GM21515 (cell line): ENCODE results near the gene POTEF.
"Not testable (repeated sequence)": the region's sequence is repeated elsewhere in the genome, so short reads cannot be mapped to it uniquely, and the experiment has no call there.

ENCODE experiments used
- ATAC-seq: cut with Tn5 transposase; IDR thresholded peaks from one replicate; pipeline ENCODE4 v1.9.1; 2021; ENCODE audit not compliant: unreplicated experiment

POTEF gene

DNA sequence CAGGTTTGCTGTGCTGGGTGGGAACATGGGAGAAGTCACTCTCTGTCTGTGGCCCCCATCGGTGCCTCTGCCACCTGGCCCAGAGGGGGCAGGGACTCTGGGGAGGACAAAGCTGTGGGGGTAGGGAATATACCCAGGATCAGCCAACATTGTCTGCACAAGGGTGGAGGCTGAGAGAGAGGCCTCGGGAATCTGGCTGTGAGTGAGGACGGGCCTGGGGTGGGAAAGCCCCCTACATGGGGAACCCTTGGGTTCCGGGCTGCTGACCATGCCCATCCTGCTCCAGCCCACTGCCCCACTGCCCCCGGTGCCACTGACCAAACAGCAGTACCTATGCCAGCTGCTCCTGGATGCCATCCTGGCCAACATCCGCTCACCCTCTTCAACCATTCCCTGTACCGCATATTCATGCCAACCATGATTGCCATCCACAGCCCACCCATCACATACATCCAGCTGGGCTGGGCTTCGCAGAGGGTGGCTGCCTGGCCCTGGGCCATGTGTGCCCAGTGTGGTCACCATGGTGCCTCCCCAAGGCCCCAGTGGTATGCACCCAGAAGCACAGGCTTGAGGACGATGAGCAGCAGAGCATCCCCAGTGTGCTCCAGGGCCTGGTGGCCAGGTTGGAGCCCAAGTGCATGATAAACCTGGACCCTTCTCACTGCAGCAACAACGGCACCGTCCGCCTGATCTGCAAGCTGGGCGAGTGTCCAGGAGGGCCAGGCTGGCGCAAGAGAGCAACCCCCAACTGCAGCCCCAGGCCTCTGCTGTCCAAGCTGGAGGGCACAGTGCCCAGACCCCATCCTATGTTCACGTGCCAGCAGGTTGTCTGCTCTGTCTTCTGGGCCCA, 6.9 kb upstream of the POTEF start:
- no peak for ATAC-seq

GRCh38 chr2:130128464-130128863, 558 bp downstream of the POTEF start:
- not testable (repeated sequence) for ATAC-seq

DNA sequence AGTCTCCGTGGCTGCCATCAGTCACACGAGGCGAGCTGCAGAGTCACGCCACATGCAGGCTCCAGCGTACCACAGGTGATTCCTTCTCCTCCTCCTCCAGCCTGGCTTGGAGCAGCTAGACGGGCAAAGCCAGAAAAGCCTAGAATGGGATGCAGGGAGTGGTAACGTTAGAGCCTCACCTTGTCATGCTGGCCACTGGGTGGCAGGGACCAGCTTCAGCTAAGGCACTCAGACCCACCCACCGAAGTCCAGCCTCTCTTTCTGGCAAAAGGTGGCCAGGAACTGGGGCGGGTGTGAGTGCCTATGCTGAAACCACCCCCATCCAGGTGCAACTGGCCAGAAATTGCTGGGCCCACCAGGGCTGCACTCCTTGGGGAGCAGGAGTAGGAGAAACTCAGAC, 1.3 kb downstream of the POTEF start:
- ATAC-seq: not testable (repeated sequence)

- not testable (repeated sequence) for ATAC-seq
Observed at GRCh38 chr2:130120924-130121323, 8.1 kb downstream of the POTEF start.

DNA sequence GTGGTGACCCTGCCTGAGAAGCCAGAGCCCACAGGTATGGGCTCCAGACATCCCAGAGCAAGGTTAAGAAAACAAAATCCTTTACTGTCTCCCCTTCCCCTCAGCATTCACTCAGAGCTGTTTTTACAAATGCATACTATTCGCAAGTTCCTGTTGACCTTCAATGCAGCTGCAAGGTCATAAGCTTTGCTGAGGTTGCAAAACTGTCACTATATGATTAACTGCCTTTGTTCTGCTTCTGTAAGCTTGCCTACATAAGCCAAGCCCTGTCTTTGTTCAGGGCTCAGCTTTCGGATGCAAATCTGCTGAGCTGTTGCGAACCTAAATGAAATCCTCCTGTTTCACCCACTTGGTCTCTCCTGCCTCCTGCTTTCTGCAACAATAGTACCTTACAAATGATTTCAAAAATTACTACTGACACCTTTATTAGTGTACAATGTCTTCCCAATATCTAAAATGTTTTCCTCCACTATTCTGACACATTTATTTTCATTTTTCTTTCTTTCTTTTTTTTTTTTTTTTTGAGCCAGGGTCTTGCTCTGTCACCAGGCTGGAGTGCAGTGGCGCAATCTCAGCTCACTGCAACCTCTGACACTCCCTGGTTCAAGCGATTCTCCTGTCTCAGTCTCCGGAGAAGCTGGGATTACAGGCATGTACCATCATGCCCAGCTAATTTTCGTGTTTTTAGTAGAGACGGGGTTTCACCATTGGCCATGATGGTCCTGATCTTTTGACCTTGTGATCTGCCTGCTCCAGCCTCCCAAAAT, 26.2 kb downstream of the POTEF start:
- ATAC-seq: not testable (repeated sequence)

- not testable (repeated sequence) for ATAC-seq
Observed at GRCh38 chr2:130062645-130063044, 66.4 kb downstream of the POTEF start.

GRCh38 chr2:130059982-130060381, 69.0 kb downstream of the POTEF start:
- ATAC-seq: not testable (repeated sequence)

- ATAC-seq: not testable (repeated sequence)
Observed at GRCh38 chr2:130056336-130056735, 72.7 kb downstream of the POTEF start.

DNA sequence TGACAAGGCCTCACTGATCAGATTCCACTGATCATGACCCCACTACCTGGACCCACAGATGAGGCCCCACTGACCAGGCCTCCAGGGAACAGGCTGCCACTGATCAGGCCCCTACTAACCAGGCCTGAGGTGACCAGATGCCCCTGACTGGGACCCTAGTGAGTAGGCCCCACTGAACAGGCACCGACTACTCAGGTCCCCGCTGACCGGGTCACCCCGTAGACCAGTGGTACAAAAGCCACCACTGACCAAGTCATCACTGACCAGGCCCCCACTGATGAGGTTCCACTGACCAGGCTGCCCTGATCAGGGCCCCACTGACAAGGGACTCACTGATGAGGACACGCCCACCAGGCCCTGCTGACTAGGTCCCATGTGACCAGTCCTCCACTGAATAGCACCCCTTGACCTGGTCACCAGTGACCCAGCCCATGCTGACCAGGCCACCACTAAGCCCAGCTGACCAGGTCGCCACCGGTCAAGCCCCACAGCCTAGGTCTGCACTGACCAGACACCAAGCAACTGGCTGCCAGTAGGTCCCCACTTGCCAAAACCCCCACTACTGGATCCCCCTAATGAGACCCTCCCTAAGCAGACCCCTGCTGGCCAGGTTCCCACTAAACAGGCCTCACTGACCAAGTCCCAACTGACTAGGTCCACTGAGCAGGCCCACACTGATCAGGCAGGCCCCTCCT, 75.7 kb downstream of the POTEF start:
- not testable (repeated sequence) for ATAC-seq

DNA sequence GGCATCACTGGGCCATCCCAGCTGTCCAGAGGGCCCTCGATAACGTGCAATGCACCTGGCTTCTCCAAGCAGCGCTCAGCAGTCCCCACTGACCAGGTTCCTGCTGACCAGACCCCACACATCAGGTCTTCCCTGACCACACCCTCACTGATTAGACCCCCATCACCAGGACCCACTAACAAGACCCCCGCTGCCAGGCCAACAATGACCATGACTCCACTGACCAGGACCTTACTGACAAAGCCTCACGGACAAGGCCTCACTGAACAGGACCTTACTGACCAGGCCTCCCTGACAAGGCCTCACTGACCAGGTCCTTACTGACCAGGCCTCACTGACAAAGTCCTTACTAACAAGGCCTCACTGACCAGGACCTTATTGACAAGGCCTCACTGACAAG, 76.6 kb downstream of the POTEF start:
- not testable (repeated sequence) for ATAC-seq

GRCh38 chr2:130048422-130048821, 80.6 kb downstream of the POTEF start:
- not testable (repeated sequence) for ATAC-seq

DNA sequence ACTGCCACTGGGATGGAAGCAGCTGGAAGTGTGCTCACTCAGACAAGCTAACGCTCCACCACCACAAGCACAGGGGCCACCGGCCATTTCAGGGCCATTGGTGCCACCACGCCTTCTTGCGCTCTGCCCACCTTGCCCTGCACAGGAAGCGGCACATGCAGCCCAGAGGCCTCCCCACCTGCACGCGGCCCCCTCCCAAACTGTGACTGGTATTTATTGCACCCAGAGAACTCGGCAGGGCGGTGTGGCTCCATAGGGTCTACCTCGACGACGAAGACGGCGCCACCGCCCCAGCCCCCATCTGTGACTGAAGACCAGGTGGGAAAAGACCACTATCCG, 90.8 kb downstream of the POTEF start:
- ATAC-seq: not testable (repeated sequence)

GRCh38 chr2:130025931-130026330, 103.1 kb downstream of the POTEF start:
- not testable (repeated sequence) for ATAC-seq
